GM12875 (cell line): ENCODE measurements around the gene PPP2R3C.

ENCODE experiments used
- H3K4me3 ChIP-seq: one replicate; pipeline ENCODE4 v1.5.1; 2011; ENCODE audit warnings: low read depth, low read length, control low read depth
- CTCF ChIP-seq: IDR thresholded peaks from 2 replicates; pipeline ENCODE4 v1.5.1; 2011; ENCODE audit warnings: low read depth, mild to moderate bottlenecking, control low read depth, inconsistent platforms, low read length, moderate library complexity, borderline replicate concordance; ENCODE audit not compliant: insufficient read depth

Gene PPP2R3C

GRCh38 chr14:35121887-35122695 lies at the start of gene PPP2R3C, which contains the start of gene PRORP:
Gene PPP2R3C, minus strand, starts transcription at chr14:35121990. Its CDS starts 31 bp downstream, at chr14:35121959.
Gene PRORP, plus strand, starts transcription at chr14:35122552. Its CDS starts 694 bp downstream, at chr14:35123246.
- no peak for TF ChIP-seq CTCF
- peak within 1 kb of the TSS; percentile 51 for H3K4me3 ChIP-seq

DNA sequence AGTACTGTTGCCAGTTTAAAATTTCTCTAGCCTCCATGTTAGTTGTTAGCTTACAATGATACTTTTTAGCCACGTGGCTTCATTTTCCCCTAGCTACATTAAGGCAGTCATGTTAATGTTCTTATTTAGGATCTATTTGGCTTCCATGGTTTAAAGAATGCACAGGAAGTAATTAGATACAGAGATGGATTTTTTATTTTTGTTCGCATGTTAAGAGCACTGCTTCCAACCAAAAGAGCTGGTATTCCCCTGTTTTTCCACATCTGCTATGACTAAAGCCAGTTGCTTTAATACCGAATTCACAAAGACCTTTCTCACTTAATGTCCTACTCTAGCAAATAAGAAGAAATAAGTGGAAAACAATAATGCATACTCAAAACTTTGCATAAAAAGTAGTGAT lies 45.7 kb upstream of the PPP2R3C start:
- H3K4me3 ChIP-seq, result no peak overlapping the region
- TF ChIP-seq CTCF, result no peak

DNA sequence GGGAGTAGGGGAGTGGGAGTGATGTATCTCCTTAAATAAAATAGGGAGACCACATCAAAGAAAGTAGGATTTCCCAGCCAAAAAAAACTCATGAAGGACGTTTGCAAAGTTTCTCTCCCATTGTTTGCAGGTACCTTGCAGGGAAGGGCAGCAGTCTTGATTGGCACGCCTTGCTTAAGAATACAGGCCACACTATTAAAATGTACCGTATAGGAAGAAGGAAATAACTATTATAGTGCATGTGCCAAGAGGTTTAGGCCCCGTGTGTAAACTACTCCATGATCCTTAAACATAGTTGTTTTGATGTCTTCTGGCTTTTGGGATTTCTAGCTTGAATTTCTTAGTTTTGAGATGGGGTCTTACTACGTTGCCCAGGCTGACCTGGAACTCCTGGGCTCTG lies 43.1 kb upstream of the PPP2R3C start:
- no peak for TF ChIP-seq CTCF
- H3K4me3 ChIP-seq, result no peak overlapping the region

GRCh38 chr14:35163384-35163783 lies 41.6 kb upstream of the PPP2R3C start:
- no peak for TF ChIP-seq CTCF
- no peak overlapping the region for H3K4me3 ChIP-seq

- TF ChIP-seq CTCF, result no peak
- H3K4me3 ChIP-seq, result no peak overlapping the region
These were observed 39.4 kb upstream of the PPP2R3C start for GRCh38 chr14:35161231-35161630.

DNA sequence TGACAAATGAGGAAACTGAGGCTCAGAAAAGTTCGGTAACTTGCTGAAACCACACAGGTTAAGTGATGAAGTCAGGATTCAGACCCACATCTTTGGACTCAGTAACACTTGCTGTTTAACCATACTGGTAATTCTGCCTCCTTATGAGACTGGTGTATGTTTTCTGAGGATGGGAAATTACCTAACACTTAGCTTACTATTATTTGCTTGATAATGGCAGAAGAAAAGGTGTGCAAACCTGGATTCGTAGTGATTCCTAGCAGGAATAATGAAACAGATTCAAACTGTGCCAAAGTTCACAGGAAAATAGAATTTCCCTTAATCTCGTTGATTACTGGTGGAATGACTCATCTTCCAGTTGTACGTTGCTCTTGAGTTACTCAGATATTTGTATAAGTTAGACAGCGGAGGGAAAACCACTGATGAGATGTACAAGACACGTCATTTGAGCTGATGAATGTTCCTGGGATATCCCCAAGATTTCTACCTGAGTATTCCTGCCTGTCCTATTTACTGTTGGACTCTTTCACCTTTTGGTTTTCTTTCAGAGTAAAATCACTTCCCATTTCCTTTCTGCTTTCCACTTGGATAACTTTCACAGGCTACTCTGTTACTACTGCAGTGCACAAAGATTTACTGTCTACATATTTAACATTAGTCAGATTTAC lies 38.1 kb upstream of the PPP2R3C start:
- no peak overlapping the region for H3K4me3 ChIP-seq

More for the DNA sequence above, 38.1 kb upstream of the PPP2R3C start:
- no peak for TF ChIP-seq CTCF
